ENCODE measurements around the gene RASAL3.
"Not testable (repeated sequence)": the region's sequence is repeated elsewhere in the genome, so short reads cannot be mapped to it uniquely, and the experiment has no call there.

The RASAL3 gene

GRCh38 chr19:15487038-15487437, 22.7 kb upstream of the RASAL3 start:
- Histone ChIP-seq H3K27ac (ENCODE audit: low read length) (no peak overlapping the region), H3K79me2 (ENCODE audit: low read length) (no peaks in the 10 kb centered on the region), H3K9me3 (ENCODE audit: insufficient read depth, low read length) (no peaks in the 10 kb centered on the region), H3K4me1 (ENCODE audit: low read length) (no peaks in the 10 kb centered on the region), H3K27me3 (ENCODE audit: low read depth, low read length) (no peaks in the 10 kb centered on the region), H4K20me1 (ENCODE audit: insufficient read depth, low read length) (no peaks in the 10 kb centered on the region), H3K9ac (ENCODE audit: low read length) (no peak overlapping the region), H3K4me2 (ENCODE audit: low read length) (no peak overlapping the region), H3K4me3 (ENCODE audit: low read length) (no peak overlapping the region), H3K36me3 (replicated peaks; ENCODE audit: low read depth, low read length) (no peaks in the 10 kb centered on the region), H2AFZ (ENCODE audit: low read depth, low read length) (no peak overlapping the region)
- TF ChIP-seq CTCF (IDR thresholded peaks at IDR 0.05; ENCODE audit: low read depth, low read length), result no peak
- TF ChIP-seq EZH2phosphoT487 (IDR thresholded peaks at IDR 0.05; ENCODE audit: low read depth), result no peak

- H3K27me3 ChIP-seq (ENCODE audit: low read depth, low read length); H3K4me3 ChIP-seq (ENCODE audit: low read length); H3K4me1 ChIP-seq (ENCODE audit: low read length); H3K9me3 ChIP-seq (ENCODE audit: insufficient read depth, low read length); H3K4me2 ChIP-seq (ENCODE audit: low read length); H3K79me2 ChIP-seq (ENCODE audit: low read length); H3K36me3 ChIP-seq (replicated peaks; ENCODE audit: low read depth, low read length); H3K9ac ChIP-seq (ENCODE audit: low read length); H4K20me1 ChIP-seq (ENCODE audit: insufficient read depth, low read length); H3K27ac ChIP-seq (ENCODE audit: low read length); H2AFZ ChIP-seq (ENCODE audit: low read depth, low read length): not testable (repeated sequence)
These were observed 21.4 kb upstream of the RASAL3 start for GRCh38 chr19:15485768-15486167.

GRCh38 chr19:15480996-15481395, 16.7 kb upstream of the RASAL3 start:
- not testable (repeated sequence) for H3K4me3 ChIP-seq (ENCODE audit: low read length); H3K4me1 ChIP-seq (ENCODE audit: low read length); H3K9me3 ChIP-seq (ENCODE audit: insufficient read depth, low read length); H2AFZ ChIP-seq (ENCODE audit: low read depth, low read length); H3K27ac ChIP-seq (ENCODE audit: low read length); H4K20me1 ChIP-seq (ENCODE audit: insufficient read depth, low read length); H3K79me2 ChIP-seq (ENCODE audit: low read length); H3K4me2 ChIP-seq (ENCODE audit: low read length); H3K27me3 ChIP-seq (ENCODE audit: low read depth, low read length); H3K9ac ChIP-seq (ENCODE audit: low read length); H3K36me3 ChIP-seq (replicated peaks; ENCODE audit: low read depth, low read length)

GRCh38 chr19:15479391-15480345, 15.3 kb upstream of the RASAL3 start, which contains the start of gene PGLYRP2:
Gene PGLYRP2 (minus strand): TSS chr19:15479501. CDS start chr19:15479371, 130 bp downstream.
- TF ChIP-seq EZH2phosphoT487 (IDR thresholded peaks at IDR 0.05; ENCODE audit: low read depth) (no peak), CTCF (IDR thresholded peaks at IDR 0.05; ENCODE audit: low read depth, low read length) (0 out of 2 replicates have a peak, but pooled peaks have one; percentile 17)
- Histone ChIP-seq H2AFZ (ENCODE audit: low read depth, low read length) (no peak within 1 kb of the TSS), H3K4me3 (ENCODE audit: low read length) (no peak within 1 kb of the TSS), H3K27me3 (ENCODE audit: low read depth, low read length) (no peaks in the 10 kb centered on the region), H3K4me1 (ENCODE audit: low read length) (no peaks in the 10 kb centered on the region), H3K36me3 (replicated peaks; ENCODE audit: low read depth, low read length) (no peaks in the 10 kb centered on the region), H3K9me3 (ENCODE audit: insufficient read depth, low read length) (no peaks in the 10 kb centered on the region), H3K79me2 (ENCODE audit: low read length) (no peaks in the 10 kb centered on the region), H3K4me2 (ENCODE audit: low read length) (no peak within 1 kb of the TSS), H4K20me1 (ENCODE audit: insufficient read depth, low read length) (no peaks in the 10 kb centered on the region), H3K27ac (ENCODE audit: low read length) (no peak within 1 kb of the TSS), H3K9ac (ENCODE audit: low read length) (no peak within 1 kb of the TSS)

GRCh38 chr19:15476325-15476724, 12.0 kb upstream of the RASAL3 start:
- Histone ChIP-seq H4K20me1 (ENCODE audit: insufficient read depth, low read length) (no peaks in the 10 kb centered on the region), H3K9me3 (ENCODE audit: insufficient read depth, low read length) (no peaks in the 10 kb centered on the region), H3K36me3 (replicated peaks; ENCODE audit: low read depth, low read length) (no peaks in the 10 kb centered on the region), H2AFZ (ENCODE audit: low read depth, low read length) (no peak overlapping the region), H3K4me2 (ENCODE audit: low read length) (no peak overlapping the region), H3K4me1 (ENCODE audit: low read length) (no peaks in the 10 kb centered on the region), H3K27ac (ENCODE audit: low read length) (no peak overlapping the region), H3K79me2 (ENCODE audit: low read length) (no peaks in the 10 kb centered on the region), H3K9ac (ENCODE audit: low read length) (no peak overlapping the region), H3K4me3 (ENCODE audit: low read length) (no peak overlapping the region), H3K27me3 (ENCODE audit: low read depth, low read length) (peaks cover 4% of the 10 kb centered on the region; the same call in 1 of the 2 replicates)
- TF ChIP-seq CTCF (IDR thresholded peaks at IDR 0.05; ENCODE audit: low read depth, low read length), result no peak
- TF ChIP-seq EZH2phosphoT487 (IDR thresholded peaks at IDR 0.05; ENCODE audit: low read depth), result no peak
